Measurements from ENCODE around the gene TXNDC5. TPM values are rescaled to one million over a fixed set of nuclear protein-coding genes. Genes with fewer than 3 reads are reported as not detected.

The TXNDC5 gene
- total and polyA plus RNA-seq, 2 of the 13 experiments (the other 11 are each of a cell fraction or from before 2014, with no cell fraction given) = 287 to 578 TPM

DNA sequence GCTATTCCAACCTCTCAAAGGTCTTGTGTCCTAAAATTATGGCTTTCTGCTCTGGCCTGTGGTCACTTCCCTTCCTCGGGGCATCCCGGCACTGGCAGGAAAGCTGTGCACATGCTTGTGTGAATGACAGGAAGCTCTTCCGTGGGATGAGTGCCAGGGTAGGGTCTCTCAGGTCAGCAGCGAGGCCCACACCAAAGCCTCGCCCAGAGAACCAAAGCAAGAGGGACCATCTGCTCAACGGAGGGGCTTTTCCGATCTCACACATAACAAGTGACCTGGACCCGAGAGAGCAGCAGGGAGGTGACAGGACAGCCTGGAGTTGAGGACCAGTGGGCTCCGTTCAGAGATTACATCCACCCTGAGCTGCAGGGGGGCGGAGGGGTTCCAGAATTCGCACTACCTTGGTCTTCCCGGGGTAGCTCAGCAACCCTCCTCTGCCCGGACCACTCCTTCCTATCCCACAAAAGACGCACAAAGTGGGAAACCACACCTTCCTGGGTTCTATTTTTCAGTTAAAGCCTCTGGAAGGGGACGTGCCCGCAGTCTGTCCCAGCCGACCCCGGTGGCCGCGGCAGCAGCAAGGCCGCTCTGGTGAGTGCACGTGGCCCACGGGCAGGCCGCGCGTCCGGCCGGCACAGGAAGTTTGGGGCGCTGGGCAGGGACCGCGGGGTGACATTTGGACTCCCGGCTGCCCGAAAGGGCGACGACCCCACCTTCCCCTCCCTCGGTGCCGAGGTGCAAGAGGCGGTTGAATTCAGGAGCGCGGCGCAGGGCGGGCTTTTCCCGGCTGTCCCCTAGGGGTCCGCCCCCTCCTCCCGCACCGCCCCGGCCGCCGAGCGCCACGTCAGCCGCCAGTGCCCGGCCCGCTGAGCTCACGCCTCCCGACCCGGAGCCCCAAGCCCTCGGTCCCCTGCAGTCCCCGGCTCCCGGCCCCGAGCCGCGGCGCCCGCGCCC lies 988 bp downstream of the TXNDC5 start (continued):
- TF ChIP-seq NFAT5 (CRISPR knock-in tag; IDR thresholded peaks at IDR 0.05) (peak; percentile 91), ZFP82 (CRISPR knock-in tag; IDR thresholded peaks at IDR 0.05; ENCODE audit: borderline replicate concordance) (peak; percentile 97; the same call in 1 of the 2 replicates), ASH2L (IDR thresholded peaks at IDR 0.05; ENCODE audit: insufficient read length, low read depth, low read length) (peak; percentile 93), STAT5B (CRISPR knock-in tag; IDR thresholded peaks at IDR 0.05) (no peak), ZNF441 (CRISPR knock-in tag; IDR thresholded peaks at IDR 0.05; ENCODE audit: borderline replicate concordance) (peak; percentile 58; the same call in 1 of the 2 replicates), ZNF569 (CRISPR knock-in tag; IDR thresholded peaks at IDR 0.05; ENCODE audit: borderline replicate concordance) (no peak), ATF2 (CRISPR knock-in tag; IDR thresholded peaks at IDR 0.05) (peak; percentile 47; the same call in 1 of the 2 replicates), PHF20 (CRISPR knock-in tag; IDR thresholded peaks at IDR 0.05) (peak; percentile 61; the same call in 1 of the 2 replicates), ZNF326 (CRISPR knock-in tag; IDR thresholded peaks at IDR 0.05; ENCODE audit: borderline replicate concordance) (no peak), KLF15 (CRISPR knock-in tag; IDR thresholded peaks at IDR 0.05; ENCODE audit: borderline replicate concordance) (peak; percentile 86; the same call in 1 of the 2 replicates), ZFP62 (CRISPR knock-in tag; IDR thresholded peaks at IDR 0.05) (no peak), ZFP36 (IDR thresholded peaks at IDR 0.05; ENCODE audit: borderline replicate concordance, low read depth, low read length, partially characterized antibody) (no peak), ZZZ3 (CRISPR knock-in tag; IDR thresholded peaks at IDR 0.05; ENCODE audit: borderline replicate concordance) (peak; percentile 45; the same call in 1 of the 2 replicates), TGIF2 (CRISPR knock-in tag; IDR thresholded peaks at IDR 0.05) (peak; percentile 93), ZNF552 (CRISPR knock-in tag; IDR thresholded peaks at IDR 0.05; ENCODE audit: borderline replicate concordance) (peak; percentile 96; the same call in 1 of the 2 replicates), MBNL3 (CRISPR knock-in tag; conservative IDR thresholded peaks at IDR 0.05) (no peak)
- TF ChIP-seq, protein P1, sequence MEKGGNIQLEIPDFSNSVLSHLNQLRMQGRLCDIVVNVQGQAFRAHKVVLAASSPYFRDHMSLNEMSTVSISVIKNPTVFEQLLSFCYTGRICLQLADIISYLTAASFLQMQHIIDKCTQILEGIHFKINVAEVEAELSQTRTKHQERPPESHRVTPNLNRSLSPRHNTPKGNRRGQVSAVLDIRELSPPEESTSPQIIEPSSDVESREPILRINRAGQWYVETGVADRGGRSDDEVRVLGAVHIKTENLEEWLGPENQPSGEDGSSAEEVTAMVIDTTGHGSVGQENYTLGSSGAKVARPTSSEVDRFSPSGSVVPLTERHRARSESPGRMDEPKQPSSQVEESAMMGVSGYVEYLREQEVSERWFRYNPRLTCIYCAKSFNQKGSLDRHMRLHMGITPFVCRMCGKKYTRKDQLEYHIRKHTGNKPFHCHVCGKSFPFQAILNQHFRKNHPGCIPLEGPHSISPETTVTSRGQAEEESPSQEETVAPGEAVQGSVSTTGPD (CRISPR knock-in tag; IDR thresholded peaks at IDR 0.05) = no peak
- TF ChIP-seq, protein P2, sequence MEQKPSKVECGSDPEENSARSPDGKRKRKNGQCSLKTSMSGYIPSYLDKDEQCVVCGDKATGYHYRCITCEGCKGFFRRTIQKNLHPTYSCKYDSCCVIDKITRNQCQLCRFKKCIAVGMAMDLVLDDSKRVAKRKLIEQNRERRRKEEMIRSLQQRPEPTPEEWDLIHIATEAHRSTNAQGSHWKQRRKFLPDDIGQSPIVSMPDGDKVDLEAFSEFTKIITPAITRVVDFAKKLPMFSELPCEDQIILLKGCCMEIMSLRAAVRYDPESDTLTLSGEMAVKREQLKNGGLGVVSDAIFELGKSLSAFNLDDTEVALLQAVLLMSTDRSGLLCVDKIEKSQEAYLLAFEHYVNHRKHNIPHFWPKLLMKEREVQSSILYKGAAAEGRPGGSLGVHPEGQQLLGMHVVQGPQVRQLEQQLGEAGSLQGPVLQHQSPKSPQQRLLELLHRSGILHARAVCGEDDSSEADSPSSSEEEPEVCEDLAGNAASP (CRISPR knock-in tag; IDR thresholded peaks at IDR 0.05; ENCODE audit: borderline replicate concordance) = peak; percentile 55

All from HepG2 (cell line).